ENCODE measurements around the gene SLC2A6.

SLC2A6 gene

GRCh38 chr9:133477992-133478850 lies 678 bp downstream of the SLC2A6 start:
- no peak for DNase-seq (ENCODE audit: low spot score)

GRCh38 chr9:133477461-133477860 lies 1.4 kb downstream of the SLC2A6 start:
- no peak for DNase-seq (ENCODE audit: low spot score)

- DNase-seq (ENCODE audit: low spot score), result no peak
Observed at GRCh38 chr9:133476941-133477340, 2.0 kb downstream of the SLC2A6 start.

GRCh38 chr9:133476036-133476931 lies 2.6 kb downstream of the SLC2A6 start:
- no peak for DNase-seq (ENCODE audit: low spot score)

- DNase-seq (ENCODE audit: low spot score), result no peak
Observed at GRCh38 chr9:133475292-133476012, 3.4 kb downstream of the SLC2A6 start.

GRCh38 chr9:133474853-133475252 lies 4.0 kb downstream of the SLC2A6 start:
- DNase-seq (ENCODE audit: low spot score), result no peak

- no peak for DNase-seq (ENCODE audit: low spot score)
Observed at GRCh38 chr9:133474215-133474614, 4.7 kb downstream of the SLC2A6 start.

GRCh38 chr9:133473743-133474142 lies 5.2 kb downstream of the SLC2A6 start:
- no peak for DNase-seq (ENCODE audit: low spot score)

GRCh38 chr9:133472753-133473378 lies 6.0 kb downstream of the SLC2A6 start:
- no peak for DNase-seq (ENCODE audit: low spot score)

- DNase-seq (ENCODE audit: low spot score), result no peak
Observed at GRCh38 chr9:133472277-133472645, 6.6 kb downstream of the SLC2A6 start.

- DNase-seq (ENCODE audit: low spot score), result no peak
Observed at GRCh38 chr9:133471551-133472276, 7.2 kb downstream of the SLC2A6 start.

- no peak for DNase-seq (ENCODE audit: low spot score)
Observed at GRCh38 chr9:133470988-133471387, 7.9 kb downstream of the SLC2A6 start.

GRCh38 chr9:133470427-133470924 lies 8.4 kb downstream of the SLC2A6 start:
- DNase-seq (ENCODE audit: low spot score), result no peak

GRCh38 chr9:133468777-133469421 lies 10.0 kb downstream of the SLC2A6 start:
- no peak for DNase-seq (ENCODE audit: low spot score)

- no peak for DNase-seq (ENCODE audit: low spot score)
Observed at GRCh38 chr9:133468374-133468773, 10.5 kb downstream of the SLC2A6 start.

- no peak for DNase-seq (ENCODE audit: low spot score)
Observed at GRCh38 chr9:133467101-133467500, 11.8 kb downstream of the SLC2A6 start.

GRCh38 chr9:133465984-133466383 lies 12.9 kb downstream of the SLC2A6 start:
- DNase-seq (ENCODE audit: low spot score), result no peak

GRCh38 chr9:133464638-133465037 lies 14.3 kb downstream of the SLC2A6 start:
- DNase-seq (ENCODE audit: low spot score), result no peak

GRCh38 chr9:133463864-133464615 lies 14.9 kb downstream of the SLC2A6 start:
- DNase-seq (ENCODE audit: low spot score), result no peak

Measured in hematopoietic multipotent progenitor cell treated with erythropoietin and hydrocortisone succinate and interleukin-3 and kit ligand, for 17 days (in vitro differentiated cells).